ENCODE measurements around the gene PTPRJ. TPM values are rescaled to one million over a fixed set of nuclear protein-coding genes. Genes with fewer than 3 reads are reported as not detected.

The PTPRJ gene
- total and polyA plus RNA-seq, 9 of the 15 experiments (the other 6 are each of a cell fraction or from before 2014, with no cell fraction given), result 0.56 to 10.7 (median 4.8) TPM

- TF ChIP-seq, protein P1, sequence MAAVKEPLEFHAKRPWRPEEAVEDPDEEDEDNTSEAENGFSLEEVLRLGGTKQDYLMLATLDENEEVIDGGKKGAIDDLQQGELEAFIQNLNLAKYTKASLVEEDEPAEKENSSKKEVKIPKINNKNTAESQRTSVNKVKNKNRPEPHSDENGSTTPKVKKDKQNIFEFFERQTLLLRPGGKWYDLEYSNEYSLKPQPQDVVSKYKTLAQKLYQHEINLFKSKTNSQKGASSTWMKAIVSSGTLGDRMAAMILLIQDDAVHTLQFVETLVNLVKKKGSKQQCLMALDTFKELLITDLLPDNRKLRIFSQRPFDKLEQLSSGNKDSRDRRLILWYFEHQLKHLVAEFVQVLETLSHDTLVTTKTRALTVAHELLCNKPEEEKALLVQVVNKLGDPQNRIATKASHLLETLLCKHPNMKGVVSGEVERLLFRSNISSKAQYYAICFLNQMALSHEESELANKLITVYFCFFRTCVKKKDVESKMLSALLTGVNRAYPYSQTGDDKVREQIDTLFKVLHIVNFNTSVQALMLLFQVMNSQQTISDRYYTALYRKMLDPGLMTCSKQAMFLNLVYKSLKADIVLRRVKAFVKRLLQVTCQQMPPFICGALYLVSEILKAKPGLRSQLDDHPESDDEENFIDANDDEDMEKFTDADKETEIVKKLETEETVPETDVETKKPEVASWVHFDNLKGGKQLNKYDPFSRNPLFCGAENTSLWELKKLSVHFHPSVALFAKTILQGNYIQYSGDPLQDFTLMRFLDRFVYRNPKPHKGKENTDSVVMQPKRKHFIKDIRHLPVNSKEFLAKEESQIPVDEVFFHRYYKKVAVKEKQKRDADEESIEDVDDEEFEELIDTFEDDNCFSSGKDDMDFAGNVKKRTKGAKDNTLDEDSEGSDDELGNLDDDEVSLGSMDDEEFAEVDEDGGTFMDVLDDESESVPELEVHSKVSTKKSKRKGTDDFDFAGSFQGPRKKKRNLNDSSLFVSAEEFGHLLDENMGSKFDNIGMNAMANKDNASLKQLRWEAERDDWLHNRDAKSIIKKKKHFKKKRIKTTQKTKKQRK (IDR thresholded peaks at IDR 0.05; ENCODE audit: borderline replicate concordance, low read depth, low read length), result no peak
- peak; percentile 32; the same call in 1 of the 2 replicates for TF ChIP-seq CREB3L1 (IDR thresholded peaks at IDR 0.05; ENCODE audit: borderline replicate concordance, low read depth)
- no peak for TF ChIP-seq PRPF4 (IDR thresholded peaks at IDR 0.05; ENCODE audit: insufficient read depth, low read depth, low read length, poor library complexity, severe bottlenecking)
- no peak for TF ChIP-seq EP300 (IDR thresholded peaks at IDR 0.05; ENCODE audit: low read length)
- TF ChIP-seq, protein P2, sequence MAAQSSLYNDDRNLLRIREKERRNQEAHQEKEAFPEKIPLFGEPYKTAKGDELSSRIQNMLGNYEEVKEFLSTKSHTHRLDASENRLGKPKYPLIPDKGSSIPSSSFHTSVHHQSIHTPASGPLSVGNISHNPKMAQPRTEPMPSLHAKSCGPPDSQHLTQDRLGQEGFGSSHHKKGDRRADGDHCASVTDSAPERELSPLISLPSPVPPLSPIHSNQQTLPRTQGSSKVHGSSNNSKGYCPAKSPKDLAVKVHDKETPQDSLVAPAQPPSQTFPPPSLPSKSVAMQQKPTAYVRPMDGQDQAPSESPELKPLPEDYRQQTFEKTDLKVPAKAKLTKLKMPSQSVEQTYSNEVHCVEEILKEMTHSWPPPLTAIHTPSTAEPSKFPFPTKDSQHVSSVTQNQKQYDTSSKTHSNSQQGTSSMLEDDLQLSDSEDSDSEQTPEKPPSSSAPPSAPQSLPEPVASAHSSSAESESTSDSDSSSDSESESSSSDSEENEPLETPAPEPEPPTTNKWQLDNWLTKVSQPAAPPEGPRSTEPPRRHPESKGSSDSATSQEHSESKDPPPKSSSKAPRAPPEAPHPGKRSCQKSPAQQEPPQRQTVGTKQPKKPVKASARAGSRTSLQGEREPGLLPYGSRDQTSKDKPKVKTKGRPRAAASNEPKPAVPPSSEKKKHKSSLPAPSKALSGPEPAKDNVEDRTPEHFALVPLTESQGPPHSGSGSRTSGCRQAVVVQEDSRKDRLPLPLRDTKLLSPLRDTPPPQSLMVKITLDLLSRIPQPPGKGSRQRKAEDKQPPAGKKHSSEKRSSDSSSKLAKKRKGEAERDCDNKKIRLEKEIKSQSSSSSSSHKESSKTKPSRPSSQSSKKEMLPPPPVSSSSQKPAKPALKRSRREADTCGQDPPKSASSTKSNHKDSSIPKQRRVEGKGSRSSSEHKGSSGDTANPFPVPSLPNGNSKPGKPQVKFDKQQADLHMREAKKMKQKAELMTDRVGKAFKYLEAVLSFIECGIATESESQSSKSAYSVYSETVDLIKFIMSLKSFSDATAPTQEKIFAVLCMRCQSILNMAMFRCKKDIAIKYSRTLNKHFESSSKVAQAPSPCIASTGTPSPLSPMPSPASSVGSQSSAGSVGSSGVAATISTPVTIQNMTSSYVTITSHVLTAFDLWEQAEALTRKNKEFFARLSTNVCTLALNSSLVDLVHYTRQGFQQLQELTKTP (IDR thresholded peaks at IDR 0.05; ENCODE audit: low read depth in 1 of 2, partially characterized antibody in 2 of 2), result peak in 1 of 2 experiments; percentile 65
- peak; percentile 82 for TF ChIP-seq HCFC1 (IDR thresholded peaks at IDR 0.05; ENCODE audit: low read depth, low read length)
- no peak for TF ChIP-seq ZNF347 (CRISPR knock-in tag; IDR thresholded peaks at IDR 0.05; ENCODE audit: low read depth)
- no peak; the same call in 1 of the 2 replicates for TF ChIP-seq BMI1 (IDR thresholded peaks at IDR 0.05; ENCODE audit: low read length)
- no peak for TF ChIP-seq ZC3H4 (CRISPR knock-in tag; IDR thresholded peaks at IDR 0.05; ENCODE audit: borderline replicate concordance)
- TF ChIP-seq LEF1 (IDR thresholded peaks at IDR 0.05), result no peak
- TF ChIP-seq ZNF695 (CRISPR knock-in tag; IDR thresholded peaks at IDR 0.05), result no peak
- TF ChIP-seq E2F6 (IDR thresholded peaks at IDR 0.05; ENCODE audit: borderline replicate concordance in 1 of 2, extremely low read depth in 1 of 2, insufficient read depth in 1 of 2, insufficient read length in 1 of 2, low read depth in 1 of 2, low read length in 1 of 2, poor library complexity in 1 of 2, severe bottlenecking in 1 of 2), result no peak
- no peak for TF ChIP-seq ZNF75A (CRISPR knock-in tag; IDR thresholded peaks at IDR 0.05)
- TF ChIP-seq NBN (IDR thresholded peaks at IDR 0.05; ENCODE audit: low read depth), result no peak
- no peak for TF ChIP-seq HSF4 (CRISPR knock-in tag; IDR thresholded peaks at IDR 0.05; ENCODE audit: borderline replicate concordance)
- no peak for TF ChIP-seq GTF2A2 (tag; IDR thresholded peaks at IDR 0.05)
- TF ChIP-seq DPF2 (IDR thresholded peaks at IDR 0.05), result 0 out of 2 replicates have a peak, but pooled peaks have one; percentile 40
Measured at GRCh38 chr11:47955061-47955755, 25.2 kb upstream of the PTPRJ start (continued).

Measured in K562 (cell line).